ENCODE data around the gene GPR150. TPM values are rescaled to one million over a fixed set of nuclear protein-coding genes. Genes with fewer than 3 reads are reported as not detected.

GPR150 gene
- total RNA-seq, 1 donor from 2014 or later = 0.14 TPM

- no peak overlapping the region for H3K9ac ChIP-seq (ENCODE audit: low read length)
- H4K20me1 ChIP-seq (ENCODE audit: insufficient read depth, low read length) = no peaks in the 10 kb centered on the region
- no peaks in the 10 kb centered on the region for H3K9me3 ChIP-seq (ENCODE audit: insufficient read depth, low read depth, low read length)
- H3K79me2 ChIP-seq (ENCODE audit: insufficient read depth, low read length) = no peaks in the 10 kb centered on the region
- no peak overlapping the region for H3K4me3 ChIP-seq (ENCODE audit: insufficient read depth, low read depth, low read length)
- no peaks in the 10 kb centered on the region for H3K4me1 Mint-ChIP-seq (ENCODE audit: low read depth, unreplicated experiment)
- no peak for FAIRE-seq
- H3K36me3 Mint-ChIP-seq (ENCODE audit: low read depth, unreplicated experiment) = no peaks in the 10 kb centered on the region
- H3K36me3 ChIP-seq (ENCODE audit: insufficient read depth, low read length) = no peaks in the 10 kb centered on the region
- TF ChIP-seq EZH2 (IDR thresholded peaks at IDR 0.05; ENCODE audit: insufficient read depth, low read length) (no peak), CTCF (IDR thresholded peaks at IDR 0.05; ENCODE audit: insufficient read depth, low read depth, low read length) (no peak)
- H3K4me1 ChIP-seq (ENCODE audit: insufficient read depth, low read length) = peaks cover under 1% of the 10 kb centered on the region
- H3K4me2 ChIP-seq (ENCODE audit: low read length) = no peak overlapping the region
- H3K4me3 Mint-ChIP-seq (ENCODE audit: unreplicated experiment) = no peak overlapping the region
- no peaks in the 10 kb centered on the region for H3K9me3 Mint-ChIP-seq (ENCODE audit: unreplicated experiment)
- no peaks in the 10 kb centered on the region for H3K27me3 ChIP-seq (ENCODE audit: insufficient read depth, low read length)
- no peak overlapping the region for H3K27ac ChIP-seq (ENCODE audit: low read depth, low read length)
- no peak for DNase-seq (ENCODE audit: low read depth)
- peaks cover 3% of the 10 kb centered on the region for H3K27me3 Mint-ChIP-seq (ENCODE audit: low read depth, unreplicated experiment)
- no peak overlapping the region for H2AFZ ChIP-seq (ENCODE audit: low read depth, low read length)
- H3K27ac Mint-ChIP-seq (ENCODE audit: unreplicated experiment) = no peak overlapping the region
Measured at GRCh38 chr5:95641741-95642220, 21.9 kb downstream of the GPR150 start.

GRCh38 chr5:95643152-95643551, 23.3 kb downstream of the GPR150 start:
- H3K27me3 Mint-ChIP-seq (ENCODE audit: low read depth, unreplicated experiment) = peaks cover 3% of the 10 kb centered on the region
- DNase-seq (ENCODE audit: low read depth) = no peak

More at GRCh38 chr5:95643152-95643551, 23.3 kb downstream of the GPR150 start:
- Histone ChIP-seq H3K27ac (ENCODE audit: low read depth, low read length) (no peak overlapping the region), H4K20me1 (ENCODE audit: insufficient read depth, low read length) (no peaks in the 10 kb centered on the region), H3K9me3 (ENCODE audit: insufficient read depth, low read depth, low read length) (no peaks in the 10 kb centered on the region), H3K4me3 (ENCODE audit: insufficient read depth, low read depth, low read length) (no peak overlapping the region), H3K79me2 (ENCODE audit: insufficient read depth, low read length) (no peaks in the 10 kb centered on the region), H3K4me2 (ENCODE audit: low read length) (no peak overlapping the region), H2AFZ (ENCODE audit: low read depth, low read length) (no peak overlapping the region), H3K9ac (ENCODE audit: low read length) (no peak overlapping the region), H3K4me1 (ENCODE audit: insufficient read depth, low read length) (peaks cover 6% of the 10 kb centered on the region), H3K27me3 (ENCODE audit: insufficient read depth, low read length) (no peaks in the 10 kb centered on the region), H3K36me3 (ENCODE audit: insufficient read depth, low read length) (no peaks in the 10 kb centered on the region)
- no peak for FAIRE-seq
- TF ChIP-seq EZH2 (IDR thresholded peaks at IDR 0.05; ENCODE audit: insufficient read depth, low read length) (no peak), CTCF (IDR thresholded peaks at IDR 0.05; ENCODE audit: insufficient read depth, low read depth, low read length) (no peak)
- Mint-ChIP-seq H3K4me1 (ENCODE audit: low read depth, unreplicated experiment) (no peaks in the 10 kb centered on the region), H3K36me3 (ENCODE audit: low read depth, unreplicated experiment) (no peaks in the 10 kb centered on the region), H3K4me3 (ENCODE audit: unreplicated experiment) (no peak overlapping the region), H3K9me3 (ENCODE audit: unreplicated experiment) (no peaks in the 10 kb centered on the region), H3K27ac (ENCODE audit: unreplicated experiment) (no peak overlapping the region)

Data from astrocyte (in vitro differentiated cells and primary cell).